ENCODE measurements around the gene FBXL13. TPM values are rescaled to one million over a fixed set of nuclear protein-coding genes. Genes with fewer than 3 reads are reported as not detected.
A peak's percentile ranks its signal among the peaks of the same experiment; 100 is the strongest.

The FBXL13 gene
- total and polyA plus RNA-seq, 8 donors = 2.2 to 5.7 (median 4.7) TPM

GRCh38 chr7:102864958-102865357, 209.6 kb downstream of the FBXL13 start:
- Histone ChIP-seq H3K4me3 (no peak overlapping the region), H3K27me3 (no peaks in the 10 kb centered on the region), H3K9me3 (no peaks in the 10 kb centered on the region), H3K27ac (no peak overlapping the region), H3K36me3 (no peaks in the 10 kb centered on the region), H3K4me1 (no peaks in the 10 kb centered on the region)
- DNase-seq (no peak), ATAC-seq (no peak)
- intact Hi-C loops (cut with DNase I) = no loop called here
- TF ChIP-seq, protein P1, sequence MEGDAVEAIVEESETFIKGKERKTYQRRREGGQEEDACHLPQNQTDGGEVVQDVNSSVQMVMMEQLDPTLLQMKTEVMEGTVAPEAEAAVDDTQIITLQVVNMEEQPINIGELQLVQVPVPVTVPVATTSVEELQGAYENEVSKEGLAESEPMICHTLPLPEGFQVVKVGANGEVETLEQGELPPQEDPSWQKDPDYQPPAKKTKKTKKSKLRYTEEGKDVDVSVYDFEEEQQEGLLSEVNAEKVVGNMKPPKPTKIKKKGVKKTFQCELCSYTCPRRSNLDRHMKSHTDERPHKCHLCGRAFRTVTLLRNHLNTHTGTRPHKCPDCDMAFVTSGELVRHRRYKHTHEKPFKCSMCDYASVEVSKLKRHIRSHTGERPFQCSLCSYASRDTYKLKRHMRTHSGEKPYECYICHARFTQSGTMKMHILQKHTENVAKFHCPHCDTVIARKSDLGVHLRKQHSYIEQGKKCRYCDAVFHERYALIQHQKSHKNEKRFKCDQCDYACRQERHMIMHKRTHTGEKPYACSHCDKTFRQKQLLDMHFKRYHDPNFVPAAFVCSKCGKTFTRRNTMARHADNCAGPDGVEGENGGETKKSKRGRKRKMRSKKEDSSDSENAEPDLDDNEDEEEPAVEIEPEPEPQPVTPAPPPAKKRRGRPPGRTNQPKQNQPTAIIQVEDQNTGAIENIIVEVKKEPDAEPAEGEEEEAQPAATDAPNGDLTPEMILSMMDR (IDR thresholded peaks at IDR 0.05) = no peak

DNA sequence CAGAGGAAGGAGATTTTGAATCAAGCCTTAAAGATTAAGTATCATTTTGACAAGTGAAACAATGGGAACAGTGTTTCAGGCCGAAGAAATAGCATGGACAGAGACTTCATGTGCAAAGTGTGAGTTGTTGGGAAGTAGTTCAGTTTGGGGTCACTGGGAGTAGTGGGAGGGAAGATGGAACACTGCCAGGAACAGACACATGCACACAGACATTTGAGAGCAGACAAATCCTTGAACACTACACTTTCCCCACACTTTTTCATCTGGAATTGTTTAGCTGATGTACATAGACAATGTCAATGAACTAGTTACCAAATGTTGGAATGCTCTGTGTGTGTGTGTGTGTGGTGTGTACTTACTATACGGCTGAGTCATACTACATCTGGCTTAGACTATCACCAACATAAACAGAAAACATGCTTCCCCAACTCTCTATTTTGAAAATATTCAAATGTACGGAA, 214.2 kb downstream of the FBXL13 start:
- no peaks in the 10 kb centered on the region for H3K9me3 ChIP-seq
- H3K27ac ChIP-seq = no peak overlapping the region
- no peak overlapping the region for H3K4me3 ChIP-seq
- H3K4me1 ChIP-seq = no peaks in the 10 kb centered on the region
- ATAC-seq (peak; percentile 33), DNase-seq (peak in 1 of 4 donors; percentile 61)
- no peaks in the 10 kb centered on the region for H3K36me3 ChIP-seq
- intact Hi-C loops (cut with DNase I) = no loop called here
- H3K27me3 ChIP-seq = no peaks in the 10 kb centered on the region
- TF ChIP-seq, protein P1 (IDR thresholded peaks at IDR 0.05) = no peak

DNA sequence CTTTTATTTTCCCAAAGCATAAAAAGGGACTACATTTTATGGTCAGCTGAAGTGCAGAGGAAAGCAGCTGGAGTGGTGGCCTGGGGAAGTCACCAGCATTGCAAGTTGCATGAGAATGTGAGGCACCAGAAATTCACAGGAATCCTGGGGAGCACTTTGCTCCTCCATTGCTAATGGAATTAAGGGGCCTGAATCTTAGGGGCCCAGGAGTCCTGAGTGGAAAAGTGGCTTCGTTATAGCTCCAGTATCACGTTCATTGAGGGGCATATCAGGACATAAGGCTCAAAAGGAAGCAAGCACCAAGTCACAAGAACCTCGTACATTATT, 214.8 kb downstream of the FBXL13 start:
- H3K9me3 ChIP-seq = no peaks in the 10 kb centered on the region

GRCh38 chr7:102859084-102859798, 215.4 kb downstream of the FBXL13 start:
- H3K4me3 ChIP-seq = no peak overlapping the region
- H3K9me3 ChIP-seq = no peaks in the 10 kb centered on the region
- no peaks in the 10 kb centered on the region for H3K36me3 ChIP-seq
- H3K27ac ChIP-seq = no peak overlapping the region
- H3K4me1 ChIP-seq = no peaks in the 10 kb centered on the region
- TF ChIP-seq, protein P1 (IDR thresholded peaks at IDR 0.05) = no peak
- no peaks in the 10 kb centered on the region for H3K27me3 ChIP-seq
- no peak for DNase-seq
- ATAC-seq = no peak
- intact Hi-C loops (cut with DNase I) = no loop called here

More for the DNA sequence above, 214.8 kb downstream of the FBXL13 start:
- TF ChIP-seq, protein P1 (IDR thresholded peaks at IDR 0.05) = no peak
- DNase-seq = no peak
- Histone ChIP-seq H3K4me3 (no peak overlapping the region), H3K27me3 (no peaks in the 10 kb centered on the region), H3K36me3 (no peaks in the 10 kb centered on the region), H3K27ac (no peak overlapping the region), H3K4me1 (no peaks in the 10 kb centered on the region)
- intact Hi-C loops (cut with DNase I) = no loop called here
- ATAC-seq = no peak

DNA sequence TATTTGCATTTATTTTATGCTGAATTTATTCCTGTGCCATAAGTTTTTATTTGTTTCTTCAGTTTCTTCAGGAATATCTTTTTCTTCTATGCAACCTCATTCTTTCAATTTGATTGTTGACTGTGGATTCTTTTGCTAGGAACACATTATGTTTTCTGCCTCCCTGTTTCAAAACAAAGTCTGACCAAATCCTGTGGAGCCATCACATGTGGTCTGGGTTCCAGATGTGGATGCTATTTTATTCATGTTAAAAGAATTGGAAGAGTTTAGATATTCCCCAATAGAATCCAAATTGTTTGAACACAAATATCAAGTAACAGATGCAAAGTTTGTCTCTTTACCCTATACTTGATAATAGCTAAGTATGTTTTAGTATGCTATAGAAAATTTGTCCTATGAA, 218.6 kb downstream of the FBXL13 start:
- TF ChIP-seq, protein P1 (IDR thresholded peaks at IDR 0.05) = no peak
- Histone ChIP-seq H3K9me3 (no peaks in the 10 kb centered on the region), H3K36me3 (no peaks in the 10 kb centered on the region), H3K27me3 (no peaks in the 10 kb centered on the region), H3K27ac (no peak overlapping the region), H3K4me3 (no peak overlapping the region), H3K4me1 (no peaks in the 10 kb centered on the region)
- ATAC-seq (no peak), DNase-seq (no peak)
- intact Hi-C loops (cut with DNase I) = no loop called here
